ENCODE data around the gene DPH3. TPM values are rescaled to one million over a fixed set of nuclear protein-coding genes. Genes with fewer than 3 reads are reported as not detected.

Gene DPH3
- total RNA-seq, 1 experiment from 2014 or later: 16.8 TPM

GRCh38 chr3:16286161-16286560 lies 21.4 kb upstream of the DPH3 start:
- Mint-ChIP-seq H3K27me3 (ENCODE audit: unreplicated experiment) (no peaks in the 10 kb centered on the region), H3K4me3 (ENCODE audit: low read depth, unreplicated experiment) (no peak overlapping the region), H3K4me1 (ENCODE audit: low read depth, unreplicated experiment) (no peaks in the 10 kb centered on the region), H3K27ac (ENCODE audit: unreplicated experiment) (no peak overlapping the region), H3K9me3 (ENCODE audit: low read depth, unreplicated experiment) (no peaks in the 10 kb centered on the region), H3K36me3 (ENCODE audit: insufficient read depth, unreplicated experiment) (peaks cover 6% of the 10 kb centered on the region)
- DNase-seq: no peak
- intact Hi-C loops (cut with micrococcal nuclease; ENCODE audit: unreplicated experiment): no loop called here
- BruUV-seq (replicated peaks): no TSS peak
- no peak for TF ChIP-seq CTCF (IDR thresholded peaks at IDR 0.05; ENCODE audit: unreplicated experiment)
- CTCF ChIA-PET: no interaction called here

GRCh38 chr3:16284633-16285032 lies 19.9 kb upstream of the DPH3 start:
- BruUV-seq (replicated peaks): no TSS peak
- H3K4me1 Mint-ChIP-seq (ENCODE audit: low read depth, unreplicated experiment): no peaks in the 10 kb centered on the region
- peaks cover 6% of the 10 kb centered on the region for H3K36me3 Mint-ChIP-seq (ENCODE audit: insufficient read depth, unreplicated experiment)
- no peak overlapping the region for H3K4me3 Mint-ChIP-seq (ENCODE audit: low read depth, unreplicated experiment)
- DNase-seq: no peak
- TF ChIP-seq CTCF (IDR thresholded peaks at IDR 0.05; ENCODE audit: unreplicated experiment): no peak
- no peaks in the 10 kb centered on the region for H3K27me3 Mint-ChIP-seq (ENCODE audit: unreplicated experiment)
- no peak overlapping the region for H3K27ac Mint-ChIP-seq (ENCODE audit: unreplicated experiment)
- CTCF ChIA-PET: no interaction called here
- intact Hi-C loops (cut with micrococcal nuclease; ENCODE audit: unreplicated experiment): no loop called here
- no peaks in the 10 kb centered on the region for H3K9me3 Mint-ChIP-seq (ENCODE audit: low read depth, unreplicated experiment)

GRCh38 chr3:16280671-16281070 lies 15.9 kb upstream of the DPH3 start:
- no TSS peak for BruUV-seq (replicated peaks)
- H3K4me1 Mint-ChIP-seq (ENCODE audit: low read depth, unreplicated experiment): no peaks in the 10 kb centered on the region
- CTCF ChIA-PET: no interaction called here

GRCh38 chr3:16279010-16279801 lies 14.5 kb upstream of the DPH3 start:
- DNase-seq: no peak
- no peaks in the 10 kb centered on the region for H3K27me3 Mint-ChIP-seq (ENCODE audit: unreplicated experiment)
- intact Hi-C loops (cut with micrococcal nuclease; ENCODE audit: unreplicated experiment): no loop called here
- no peak overlapping the region for H3K4me3 Mint-ChIP-seq (ENCODE audit: low read depth, unreplicated experiment)
- no peak for TF ChIP-seq CTCF (IDR thresholded peaks at IDR 0.05; ENCODE audit: unreplicated experiment)
- no peaks in the 10 kb centered on the region for H3K9me3 Mint-ChIP-seq (ENCODE audit: low read depth, unreplicated experiment)
- H3K36me3 Mint-ChIP-seq (ENCODE audit: insufficient read depth, unreplicated experiment): peaks cover 6% of the 10 kb centered on the region
- H3K27ac Mint-ChIP-seq (ENCODE audit: unreplicated experiment): no peak overlapping the region
- no TSS peak for BruUV-seq (replicated peaks)
- no peaks in the 10 kb centered on the region for H3K4me1 Mint-ChIP-seq (ENCODE audit: low read depth, unreplicated experiment)
- CTCF ChIA-PET: no interaction called here

More at GRCh38 chr3:16280671-16281070, 15.9 kb upstream of the DPH3 start:
- TF ChIP-seq CTCF (IDR thresholded peaks at IDR 0.05; ENCODE audit: unreplicated experiment): no peak
- DNase-seq: no peak
- no peak overlapping the region for H3K4me3 Mint-ChIP-seq (ENCODE audit: low read depth, unreplicated experiment)
- intact Hi-C loops (cut with micrococcal nuclease; ENCODE audit: unreplicated experiment): no loop called here
- H3K27ac Mint-ChIP-seq (ENCODE audit: unreplicated experiment): no peak overlapping the region
- no peaks in the 10 kb centered on the region for H3K27me3 Mint-ChIP-seq (ENCODE audit: unreplicated experiment)
- no peaks in the 10 kb centered on the region for H3K9me3 Mint-ChIP-seq (ENCODE audit: low read depth, unreplicated experiment)
- peaks cover 6% of the 10 kb centered on the region for H3K36me3 Mint-ChIP-seq (ENCODE audit: insufficient read depth, unreplicated experiment)
